Left lung (tissue), 10 donors: ENCODE data around the gene PLEKHG5. TPM values are rescaled to one million over a fixed set of nuclear protein-coding genes. Genes with fewer than 3 reads are reported as not detected.
A peak's percentile ranks its signal among the peaks of the same experiment; 100 is the strongest.

Source experiments
- ATAC-seq: fragments of 200-7000 bp; cut with Tn5 transposase; one replicate; pipeline ENCODE4 v1.9.1; 2020; ENCODE audit warnings: moderate library complexity
- DNase-seq, 4 donors: peaks; one replicate each; pipeline ENCODE4 v3.0.0-alpha.2; 2013 to 2020
- H3K27ac ChIP-seq, 2 donors: fragments of 200-600 bp; sonication (generic) in 1 of 2; one replicate each; pipeline versions ENCODE4 v1.5.0 to v1.8.0; 2020 to 2021
- H3K27me3 ChIP-seq, 2 donors: fragments of 200-600 bp; sonication (generic) in 1 of 2; one replicate each; pipeline versions ENCODE4 v1.5.0 to v1.8.0; 2020 to 2021
- H3K36me3 ChIP-seq, 2 donors: fragments of 200-600 bp; sonication (generic) in 1 of 2; one replicate each; pipeline versions ENCODE4 v1.5.0 to v1.8.0; 2020 to 2021
- H3K4me1 ChIP-seq, 2 donors: fragments of 200-600 bp; one replicate each; pipeline ENCODE4 v1.8.0; 2021
- H3K4me3 ChIP-seq, 2 donors: fragments of 200-600 bp; sonication (generic) in 1 of 2; one replicate each; pipeline versions ENCODE4 v1.5.0 to v1.8.0; 2020 to 2021; ENCODE audit warnings: mild to moderate bottlenecking in 1 of 2
- H3K9me3 ChIP-seq, 2 donors: fragments of 200-600 bp; sonication (generic) in 1 of 2; one replicate each; pipeline versions ENCODE4 v1.5.0 to v1.8.0; 2020 to 2021
- intact Hi-C, 2 donors: fragments of 100-400 bp; cut with DNase I; formaldehyde crosslinking; loops; one replicate each; pipeline versions ENCODE4 v1.11.2 to v1.14.2; 2022
- microRNA-seq, 2 donors: library from miRNA; unstranded; fragments of <30 nt; microRNA quantifications; one replicate each; pipeline ENCODE4, GENCODE V29; 2019
- polyA plus RNA-seq, 6 donors: library from polyadenylated mRNA; unstranded; fragments of 120-200 nt; gene quantifications; one replicate each; pipeline ENCODE4 v1.2.1, GENCODE V29; 2013; ENCODE audit not compliant: insufficient read length in 6 of 6
- total RNA-seq, 2 donors: library from RNA; stranded (reverse); fragmentation: NEBNext Ultra II Directional; extraction: Animal tissue kit (Norgen Biotek cat#: 25700); gene quantifications; one replicate each; pipeline ENCODE4 v1.2.1, GENCODE V29; 2021
- TF ChIP-seq, protein P1 (sequence below), 2 donors: fragments of 200-600 bp; sonication (generic) in 1 of 2; IDR thresholded peaks; one replicate each; pipeline versions ENCODE4 v1.5.0 to v1.8.0; 2021; ENCODE audit warnings: antibody characterized with exemption in 2 of 2
- donor health status: DM: no; HTN: yes; CAD: no.
- donor health status: DM: no; HTN: no; CAD: no.

PLEKHG5 gene
- total and polyA plus RNA-seq, 8 donors = 6.3 to 35.7 (median 28.8) TPM

GRCh38 chr1:6419804-6420453 lies 71.5 kb downstream of the PLEKHG5 start, which contains the start of gene HES2:
Gene HES2, minus strand, starts transcription at chr1:6419919. Its CDS starts 99 bp downstream, at chr1:6419820.
- TF ChIP-seq, protein P1, sequence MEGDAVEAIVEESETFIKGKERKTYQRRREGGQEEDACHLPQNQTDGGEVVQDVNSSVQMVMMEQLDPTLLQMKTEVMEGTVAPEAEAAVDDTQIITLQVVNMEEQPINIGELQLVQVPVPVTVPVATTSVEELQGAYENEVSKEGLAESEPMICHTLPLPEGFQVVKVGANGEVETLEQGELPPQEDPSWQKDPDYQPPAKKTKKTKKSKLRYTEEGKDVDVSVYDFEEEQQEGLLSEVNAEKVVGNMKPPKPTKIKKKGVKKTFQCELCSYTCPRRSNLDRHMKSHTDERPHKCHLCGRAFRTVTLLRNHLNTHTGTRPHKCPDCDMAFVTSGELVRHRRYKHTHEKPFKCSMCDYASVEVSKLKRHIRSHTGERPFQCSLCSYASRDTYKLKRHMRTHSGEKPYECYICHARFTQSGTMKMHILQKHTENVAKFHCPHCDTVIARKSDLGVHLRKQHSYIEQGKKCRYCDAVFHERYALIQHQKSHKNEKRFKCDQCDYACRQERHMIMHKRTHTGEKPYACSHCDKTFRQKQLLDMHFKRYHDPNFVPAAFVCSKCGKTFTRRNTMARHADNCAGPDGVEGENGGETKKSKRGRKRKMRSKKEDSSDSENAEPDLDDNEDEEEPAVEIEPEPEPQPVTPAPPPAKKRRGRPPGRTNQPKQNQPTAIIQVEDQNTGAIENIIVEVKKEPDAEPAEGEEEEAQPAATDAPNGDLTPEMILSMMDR (IDR thresholded peaks at IDR 0.05) = no peak
- intact Hi-C loops = loop anchor here in 1 of 2 donors (10.0 kb wide), 1 partner anchor 165 kb away; no protein-coding TSS in a partner anchor
- H3K27me3 ChIP-seq = peaks cover 70 to 100% of the 10 kb centered on the region in 2 donors
- no peaks in the 10 kb centered on the region for H3K9me3 ChIP-seq
- no peaks in the 10 kb centered on the region for H3K36me3 ChIP-seq
- H3K27ac ChIP-seq = no peak within 1 kb of the TSS
- DNase-seq = peak in 2 of 4 donors; percentile 47 to 78
- peak; percentile 79 for ATAC-seq
- peak within 1 kb of the TSS; percentile 28 to 37 for H3K4me3 ChIP-seq
- peaks cover 20 to 42% of the 10 kb centered on the region in 2 donors for H3K4me1 ChIP-seq

DNA sequence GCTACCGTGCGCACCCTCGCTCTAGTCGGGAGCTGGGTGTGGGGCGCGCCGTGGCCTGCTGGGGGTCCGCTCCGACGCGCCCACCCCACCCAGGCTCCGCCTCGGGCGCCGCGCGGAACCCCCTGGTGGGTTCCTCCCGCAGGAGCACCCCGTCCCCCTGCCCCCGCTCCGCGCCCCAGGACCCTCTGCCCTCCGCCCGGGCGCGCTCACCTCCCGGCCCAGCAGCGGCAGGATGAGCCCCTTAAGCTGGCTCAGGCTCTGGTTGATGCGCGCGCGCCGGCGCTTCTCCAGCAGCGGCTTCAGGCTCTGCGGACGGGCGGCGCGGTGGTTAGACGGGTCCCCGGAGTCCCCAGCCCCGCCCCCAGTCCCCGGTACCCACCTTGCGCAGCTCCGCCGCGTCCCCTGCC lies 72.1 kb downstream of the PLEKHG5 start:
- TF ChIP-seq, protein P1 (IDR thresholded peaks at IDR 0.05) = no peak
- no peaks in the 10 kb centered on the region for H3K36me3 ChIP-seq
- peak in 1 of 4 donors; percentile 72 for DNase-seq
- H3K27me3 ChIP-seq = peaks cover 64 to 100% of the 10 kb centered on the region in 2 donors
- H3K9me3 ChIP-seq = no peaks in the 10 kb centered on the region
- intact Hi-C loops = loop anchor here in 1 of 2 donors (10.0 kb wide), 1 partner anchor 165 kb away; no protein-coding TSS in a partner anchor
- H3K4me1 ChIP-seq = peaks cover 19 to 36% of the 10 kb centered on the region in 2 donors
- H3K27ac ChIP-seq = no peak overlapping the region
- no peak for ATAC-seq
- H3K4me3 ChIP-seq = peak overlapping the region; percentile 28 to 37

GRCh38 chr1:6418668-6419396 lies 72.6 kb downstream of the PLEKHG5 start:
- DNase-seq = peak in 1 of 4 donors; percentile 64
- ATAC-seq = no peak
- H3K36me3 ChIP-seq = no peaks in the 10 kb centered on the region
- intact Hi-C loops = loop anchor here in 1 of 2 donors (10.0 kb wide), 1 partner anchor 164 kb away; no protein-coding TSS in a partner anchor
- TF ChIP-seq, protein P1 (IDR thresholded peaks at IDR 0.05) = no peak
- H3K9me3 ChIP-seq = no peaks in the 10 kb centered on the region
- peaks cover 19 to 31% of the 10 kb centered on the region in 2 donors for H3K4me1 ChIP-seq
- peaks cover 59 to 100% of the 10 kb centered on the region in 2 donors for H3K27me3 ChIP-seq
- no peak overlapping the region for H3K27ac ChIP-seq
- peak overlapping the region; percentile 28 to 37 for H3K4me3 ChIP-seq

GRCh38 chr1:6417961-6418667 lies 73.4 kb downstream of the PLEKHG5 start:
- ATAC-seq (no peak), DNase-seq (no peak)
- intact Hi-C loops = loop anchor here in 1 of 2 donors (10.0 kb wide), 1 partner anchor 163 kb away; no protein-coding TSS in a partner anchor
- no peaks in the 10 kb centered on the region for H3K9me3 ChIP-seq
- no peak overlapping the region for H3K27ac ChIP-seq
- H3K4me3 ChIP-seq = no peak overlapping the region
- H3K36me3 ChIP-seq = no peaks in the 10 kb centered on the region
- TF ChIP-seq, protein P1 (IDR thresholded peaks at IDR 0.05) = no peak
- H3K27me3 ChIP-seq = peaks cover 55 to 100% of the 10 kb centered on the region in 2 donors
- H3K4me1 ChIP-seq = peaks cover 16 to 23% of the 10 kb centered on the region in 2 donors

Small RNA genes within 50 kb of the gene (microRNA-seq; reads per million reads assigned to microRNA genes)
- gene MIR4252 = 0 reads per million in 2 donors

Other genes starting within 250 kb of the PLEKHG5 start
- not detected for gene HES3, start 247.5 kb downstream of the PLEKHG5 start, total RNA-seq
- gene HES3, start 247.5 kb downstream of the PLEKHG5 start, polyA plus RNA-seq = not detected
- gene GPR153, start 230.6 kb downstream of the PLEKHG5 start, total RNA-seq = 10 to 100 TPM; 15.3 to 16.4 TPM
- 10 to 100 TPM; 13.8 to 31.6 (median 19.7) TPM for gene GPR153, start 230.6 kb downstream of the PLEKHG5 start, polyA plus RNA-seq
- 10 to 100 TPM; 28.8 to 30.1 TPM for gene ACOT7, start 97.9 kb downstream of the PLEKHG5 start, total RNA-seq
- 10 to 100 TPM; 13.1 to 16.8 (median 14.6) TPM for gene ACOT7, start 97.9 kb downstream of the PLEKHG5 start, polyA plus RNA-seq
- gene HES2, start 71.7 kb downstream of the PLEKHG5 start, total RNA-seq = 1 to 10 TPM; 1.6 to 6.6 TPM
- under 1 TPM; 0.06 to 0.35 (median 0.16) TPM for gene HES2, start 71.7 kb downstream of the PLEKHG5 start, polyA plus RNA-seq
- gene ESPN, start 66.9 kb downstream of the PLEKHG5 start, total RNA-seq = 1 to 10 TPM; 1.2 to 3.7 TPM
- 1 to 10 TPM; 1.7 to 3.1 (median 2.2) TPM for gene ESPN, start 66.9 kb downstream of the PLEKHG5 start, polyA plus RNA-seq
- 1 to 10 TPM; 5.6 to 8.4 TPM for gene TNFRSF25, start 25.5 kb downstream of the PLEKHG5 start, total RNA-seq
- gene TNFRSF25, start 25.5 kb downstream of the PLEKHG5 start, polyA plus RNA-seq = 10 to 100 TPM; 20.1 to 34.8 (median 26.4) TPM
- 10 to 100 TPM; 24.4 to 30.8 TPM for gene NOL9, start 62.8 kb upstream of the PLEKHG5 start, total RNA-seq
- gene NOL9, start 62.8 kb upstream of the PLEKHG5 start, polyA plus RNA-seq = 10 to 100 TPM; 19.1 to 25.7 (median 23.7) TPM
- not detected for gene TAS1R1, start 63.6 kb upstream of the PLEKHG5 start, total RNA-seq
- under 1 TPM; 0.07 to 0.21 (median 0.18) TPM for gene TAS1R1, start 63.6 kb upstream of the PLEKHG5 start, polyA plus RNA-seq
- gene ZBTB48, start 88.3 kb upstream of the PLEKHG5 start, total RNA-seq = 10 to 100 TPM; 24.7 to 34.5 TPM
- 10 to 100 TPM; 26.2 to 41.6 (median 33.7) TPM for gene ZBTB48, start 88.3 kb upstream of the PLEKHG5 start, polyA plus RNA-seq
- 10 to 100 TPM; 20.6 to 29.2 TPM for gene KLHL21, start 111.2 kb upstream of the PLEKHG5 start, total RNA-seq
- gene KLHL21, start 111.2 kb upstream of the PLEKHG5 start, polyA plus RNA-seq = 10 to 100 TPM; 11.0 to 15.9 (median 13.6) TPM
- gene PHF13, start 122.1 kb upstream of the PLEKHG5 start, total RNA-seq = 10 to 100 TPM; 11.1 to 12.2 TPM
- 10 to 100 TPM; 17.6 to 24.8 (median 19.9) TPM for gene PHF13, start 122.1 kb upstream of the PLEKHG5 start, polyA plus RNA-seq
- gene THAP3, start 133.2 kb upstream of the PLEKHG5 start, total RNA-seq = 10 to 100 TPM; 14.5 to 16.5 TPM
- gene THAP3, start 133.2 kb upstream of the PLEKHG5 start, polyA plus RNA-seq = 10 to 100 TPM; 15.5 to 20.5 (median 17.9) TPM
- 10 to 100 TPM; 33.5 to 37.7 TPM for gene DNAJC11, start 210.1 kb upstream of the PLEKHG5 start, total RNA-seq
- gene DNAJC11, start 210.1 kb upstream of the PLEKHG5 start, polyA plus RNA-seq = 10 to 100 TPM; 46.4 to 52.0 (median 47.2) TPM